Measurements from ENCODE around the gene ACAD9. TPM values are rescaled to one million over a fixed set of nuclear protein-coding genes. Genes with fewer than 3 reads are reported as not detected.

Gene ACAD9
- total and polyA plus RNA-seq, 10 of the 15 experiments (the other 5 are each of a cell fraction or from before 2014, with no cell fraction given), result 12.7 to 63.1 (median 43.7) TPM

- FAIRE-seq (no peak), ATAC-seq (peak; percentile 15), DNase-seq (ENCODE audit: low read depth, low spot score) (no peak)
- BruUV-seq (replicated peaks), result no TSS peak
- peak overlapping the region; percentile 94 for H3K9ac ChIP-seq (ENCODE audit: control insufficient read depth, insufficient read depth, low read length)
- CTCF ChIA-PET, result interaction anchor here (0.6 to 4.6 kb wide), 7 partner anchors 9 to 274 kb away, joined by 3 to 53 read pairs (median 3); no protein-coding TSS in a partner anchor
- no peaks in the 10 kb centered on the region for H4K20me1 ChIP-seq (ENCODE audit: control insufficient read depth, insufficient read depth)
- RAD21 ChIA-PET (ENCODE audit: unreplicated experiment), result interaction anchor here (0.5 to 2.9 kb wide), 5 partner anchors 10 to 155 kb away, joined by 3 to 9 read pairs (median 3); no protein-coding TSS in a partner anchor
- WGBS (ENCODE audit: insufficient coverage, insufficient replicate concordance, low lambda C conversion rate, missing lambda C conversion rate), result 0% methylated on average over 6 of the region's 6 CpGs
- H3K4me2 ChIP-seq (ENCODE audit: control insufficient read depth, insufficient read depth), result peak overlapping the region; percentile 96
- H3K4me1 ChIP-seq (ENCODE audit: control insufficient read depth, insufficient read depth, low read length), result peaks cover 18% of the 10 kb centered on the region
- H3K27ac ChIP-seq (ENCODE audit: control insufficient read depth, insufficient read depth), result peak overlapping the region; percentile 75
- no peak for TF ChIP-seq RUNX3 (IDR thresholded peaks at IDR 0.05; ENCODE audit: low read length)
- no peak for TF ChIP-seq NR2F1 (conservative IDR thresholded peaks at IDR 0.05)
- TF ChIP-seq ATF2 (IDR thresholded peaks at IDR 0.05; ENCODE audit: low read length), result no peak
- no peak for TF ChIP-seq FOXK2 (IDR thresholded peaks at IDR 0.05)
- no peak for TF ChIP-seq ZNF274 (IDR thresholded peaks at IDR 0.05; ENCODE audit: insufficient read depth, insufficient read length)
- no peak for TF ChIP-seq IRF4 (IDR thresholded peaks at IDR 0.05; ENCODE audit: low read depth, low read length)
- TF ChIP-seq, protein P1, sequence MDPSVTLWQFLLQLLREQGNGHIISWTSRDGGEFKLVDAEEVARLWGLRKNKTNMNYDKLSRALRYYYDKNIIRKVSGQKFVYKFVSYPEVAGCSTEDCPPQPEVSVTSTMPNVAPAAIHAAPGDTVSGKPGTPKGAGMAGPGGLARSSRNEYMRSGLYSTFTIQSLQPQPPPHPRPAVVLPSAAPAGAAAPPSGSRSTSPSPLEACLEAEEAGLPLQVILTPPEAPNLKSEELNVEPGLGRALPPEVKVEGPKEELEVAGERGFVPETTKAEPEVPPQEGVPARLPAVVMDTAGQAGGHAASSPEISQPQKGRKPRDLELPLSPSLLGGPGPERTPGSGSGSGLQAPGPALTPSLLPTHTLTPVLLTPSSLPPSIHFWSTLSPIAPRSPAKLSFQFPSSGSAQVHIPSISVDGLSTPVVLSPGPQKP (IDR thresholded peaks at IDR 0.05; ENCODE audit: low read depth, low read length), result no peak
- TF ChIP-seq GABPA (IDR thresholded peaks at IDR 0.05; ENCODE audit: low read depth), result no peak
- TF ChIP-seq RELB (IDR thresholded peaks at IDR 0.05; ENCODE audit: low read depth), result no peak
- TF ChIP-seq SUZ12 (IDR thresholded peaks at IDR 0.05; ENCODE audit: unreplicated experiment), result no peak
- no peak for TF ChIP-seq RBBP5 (conservative IDR thresholded peaks at IDR 0.05)
- no peak for TF ChIP-seq SMC3 (IDR thresholded peaks at IDR 0.05; ENCODE audit: borderline replicate concordance, low read length)
- TF ChIP-seq ZNF217 (IDR thresholded peaks at IDR 0.05), result no peak
- TF ChIP-seq POU2F2 (IDR thresholded peaks at IDR 0.05; ENCODE audit: borderline replicate concordance, low read depth, low read length), result no peak
- TF ChIP-seq ZSCAN29 (IDR thresholded peaks at IDR 0.05), result no peak
- no peak for TF ChIP-seq POLR2A (IDR thresholded peaks at IDR 0.05; ENCODE audit: low read depth, low read length)
- TF ChIP-seq, protein P2, sequence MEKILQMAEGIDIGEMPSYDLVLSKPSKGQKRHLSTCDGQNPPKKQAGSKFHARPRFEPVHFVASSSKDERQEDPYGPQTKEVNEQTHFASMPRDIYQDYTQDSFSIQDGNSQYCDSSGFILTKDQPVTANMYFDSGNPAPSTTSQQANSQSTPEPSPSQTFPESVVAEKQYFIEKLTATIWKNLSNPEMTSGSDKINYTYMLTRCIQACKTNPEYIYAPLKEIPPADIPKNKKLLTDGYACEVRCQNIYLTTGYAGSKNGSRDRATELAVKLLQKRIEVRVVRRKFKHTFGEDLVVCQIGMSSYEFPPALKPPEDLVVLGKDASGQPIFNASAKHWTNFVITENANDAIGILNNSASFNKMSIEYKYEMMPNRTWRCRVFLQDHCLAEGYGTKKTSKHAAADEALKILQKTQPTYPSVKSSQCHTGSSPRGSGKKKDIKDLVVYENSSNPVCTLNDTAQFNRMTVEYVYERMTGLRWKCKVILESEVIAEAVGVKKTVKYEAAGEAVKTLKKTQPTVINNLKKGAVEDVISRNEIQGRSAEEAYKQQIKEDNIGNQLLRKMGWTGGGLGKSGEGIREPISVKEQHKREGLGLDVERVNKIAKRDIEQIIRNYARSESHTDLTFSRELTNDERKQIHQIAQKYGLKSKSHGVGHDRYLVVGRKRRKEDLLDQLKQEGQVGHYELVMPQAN (conservative IDR thresholded peaks at IDR 0.05), result no peak
- peaks cover 55% of the 10 kb centered on the region for H3K79me2 ChIP-seq (ENCODE audit: control insufficient read depth, insufficient read depth, low read length)
- no peaks in the 10 kb centered on the region for H3K9me3 ChIP-seq (replicated peaks; ENCODE audit: control insufficient read depth, insufficient read depth, low read length)
- H3K27me3 ChIP-seq (replicated peaks in 1 of 2; ENCODE audit: control insufficient read depth in 2 of 2, insufficient read depth in 2 of 2, low read length in 1 of 2), result no peaks in the 10 kb centered on the region
- peak overlapping the region; percentile 91 for H2AFZ ChIP-seq (ENCODE audit: control insufficient read depth, low read depth, low read length)
- intact Hi-C loops (cut with micrococcal nuclease; ENCODE audit: unreplicated experiment), result loop anchor here (2.0 to 5.0 kb wide), 2 partner anchors 199 to 367 kb away; partner anchors contain the start of gene COPG1
- in situ Hi-C loops (cut with MboI), result no loop called here
- SMC1A ChIA-PET (ENCODE audit: uncharacterized antibody, unreplicated experiment), result interaction anchor here (0.6 to 1.7 kb wide), 4 partner anchors 12 to 173 kb away, joined by 3 to 4 read pairs (median 4); no protein-coding TSS in a partner anchor
- peaks cover 0 to 2% of the 10 kb centered on the region in 2 experiments; a peak in 2 of 4 replicates for H3K36me3 ChIP-seq (ENCODE audit: control insufficient read depth in 2 of 2, insufficient read depth in 2 of 2, low read length in 1 of 2)
- H3K4me3 ChIP-seq, result peak overlapping the region; percentile 92
- POLR2A ChIA-PET, result interaction anchor here (0.6 to 2.1 kb wide), 5 partner anchors 9 to 436 kb away, joined by 3 to 7 read pairs (median 5); partner anchors contain the start of gene RAB7A
These were observed 571 bp downstream of the ACAD9 start for GRCh38 chr3:128879991-128880390.

All from GM12878 (cell line).